NB4 (cell line): Measurements from ENCODE around the gene ITPR2.

Source experiments
- DNase-seq: peaks from one replicate; pipeline ENCODE4 v3.0.0; 2010; ENCODE audit warnings: low read depth
- H3K4me3 ChIP-seq: one replicate; pipeline ENCODE4 v1.5.1; 2011; ENCODE audit warnings: mild to moderate bottlenecking, low read depth, low read length, moderate library complexity
- MYC ChIP-seq: IDR thresholded peaks from 2 replicates; pipeline ENCODE4 v1.6.1; 2011; ENCODE audit warnings: low read depth, low read length
- POLR2A ChIP-seq: IDR thresholded peaks from 2 replicates; pipeline ENCODE4 v1.6.1; 2011; ENCODE audit warnings: mild to moderate bottlenecking; ENCODE audit not compliant: insufficient read length; ENCODE audit errors: extremely low read depth
- TF ChIP-seq, protein P1 (sequence below): IDR thresholded peaks from 2 replicates; pipeline ENCODE4 v1.6.1; 2011; ENCODE audit warnings: low read depth, low read length
- TF ChIP-seq, protein P2 (sequence below): IDR thresholded peaks from one replicate; pipeline ENCODE4 v1.5.1; 2012; ENCODE audit warnings: low read depth, low read length

ITPR2 gene

DNA sequence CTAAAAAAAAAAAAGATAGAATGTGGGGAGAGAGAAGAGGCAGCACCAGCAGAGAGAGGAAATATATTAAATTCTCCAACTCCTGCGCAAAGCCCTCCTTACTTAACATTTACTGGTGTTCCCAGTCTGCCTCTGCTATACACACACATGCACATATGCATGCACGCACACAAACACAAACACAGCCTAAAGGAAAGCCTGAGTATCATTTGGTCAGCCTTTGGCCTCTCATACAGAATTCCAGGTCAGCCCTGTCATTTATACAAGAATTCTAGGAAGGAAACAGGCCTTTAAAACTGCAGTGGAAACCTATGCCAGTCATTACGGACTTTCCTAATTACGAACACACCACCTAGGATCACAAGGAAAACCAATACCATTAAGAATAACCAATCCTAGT is 269.4 kb downstream of the ITPR2 start:
- no peak overlapping the region for H3K4me3 ChIP-seq
- TF ChIP-seq, protein P1, sequence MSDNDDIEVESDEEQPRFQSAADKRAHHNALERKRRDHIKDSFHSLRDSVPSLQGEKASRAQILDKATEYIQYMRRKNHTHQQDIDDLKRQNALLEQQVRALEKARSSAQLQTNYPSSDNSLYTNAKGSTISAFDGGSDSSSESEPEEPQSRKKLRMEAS = no peak
- TF ChIP-seq MYC = no peak
- TF ChIP-seq POLR2A = no peak
- TF ChIP-seq, protein P2, sequence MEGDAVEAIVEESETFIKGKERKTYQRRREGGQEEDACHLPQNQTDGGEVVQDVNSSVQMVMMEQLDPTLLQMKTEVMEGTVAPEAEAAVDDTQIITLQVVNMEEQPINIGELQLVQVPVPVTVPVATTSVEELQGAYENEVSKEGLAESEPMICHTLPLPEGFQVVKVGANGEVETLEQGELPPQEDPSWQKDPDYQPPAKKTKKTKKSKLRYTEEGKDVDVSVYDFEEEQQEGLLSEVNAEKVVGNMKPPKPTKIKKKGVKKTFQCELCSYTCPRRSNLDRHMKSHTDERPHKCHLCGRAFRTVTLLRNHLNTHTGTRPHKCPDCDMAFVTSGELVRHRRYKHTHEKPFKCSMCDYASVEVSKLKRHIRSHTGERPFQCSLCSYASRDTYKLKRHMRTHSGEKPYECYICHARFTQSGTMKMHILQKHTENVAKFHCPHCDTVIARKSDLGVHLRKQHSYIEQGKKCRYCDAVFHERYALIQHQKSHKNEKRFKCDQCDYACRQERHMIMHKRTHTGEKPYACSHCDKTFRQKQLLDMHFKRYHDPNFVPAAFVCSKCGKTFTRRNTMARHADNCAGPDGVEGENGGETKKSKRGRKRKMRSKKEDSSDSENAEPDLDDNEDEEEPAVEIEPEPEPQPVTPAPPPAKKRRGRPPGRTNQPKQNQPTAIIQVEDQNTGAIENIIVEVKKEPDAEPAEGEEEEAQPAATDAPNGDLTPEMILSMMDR = no peak
- no peak for DNase-seq

DNA sequence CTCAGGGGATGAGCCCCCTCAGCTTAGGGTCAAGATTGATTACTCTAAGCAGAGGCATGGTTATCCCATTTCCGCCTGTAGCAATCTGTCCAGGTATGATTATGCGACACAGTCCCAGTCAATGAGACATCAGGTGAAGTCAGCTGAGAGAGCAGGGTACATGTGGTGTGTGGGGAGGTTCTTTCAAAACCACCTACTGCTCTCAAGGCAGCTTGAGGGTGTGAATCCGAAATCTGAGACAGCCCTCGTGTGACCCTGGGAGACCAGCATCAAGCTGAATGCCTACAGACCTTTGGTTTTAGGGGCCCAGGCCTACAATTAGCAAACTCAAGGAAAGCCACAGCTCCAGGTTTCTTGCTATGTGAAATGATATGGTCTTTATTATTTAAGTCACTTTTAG is 275.7 kb downstream of the ITPR2 start:
- no peak overlapping the region for H3K4me3 ChIP-seq
- no peak for DNase-seq
- TF ChIP-seq, protein P1 = no peak
- TF ChIP-seq, protein P2 = no peak

DNA sequence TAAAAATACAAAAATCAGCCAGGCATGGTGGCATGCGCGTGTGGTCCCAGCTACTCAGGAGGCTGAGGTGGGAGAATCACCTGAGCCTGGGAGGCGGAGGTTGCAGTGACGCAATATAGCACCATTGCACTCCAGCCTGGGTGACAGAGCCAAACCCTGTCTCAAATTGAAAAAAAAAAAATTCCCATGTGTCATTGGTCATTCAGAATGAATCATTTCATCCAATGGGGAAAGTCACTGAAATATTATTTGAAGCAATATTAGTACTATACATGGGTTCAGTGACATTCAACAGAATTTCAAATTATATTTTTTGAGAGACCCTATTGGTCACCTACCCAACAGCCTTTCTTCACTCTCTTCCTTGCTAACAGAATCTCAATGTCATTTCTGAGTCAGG is 276.1 kb downstream of the ITPR2 start:
- TF ChIP-seq, protein P1 = no peak
- TF ChIP-seq MYC = no peak
- TF ChIP-seq, protein P2 = no peak
- no peak for TF ChIP-seq POLR2A
- no peak for DNase-seq
- no peak overlapping the region for H3K4me3 ChIP-seq

DNA sequence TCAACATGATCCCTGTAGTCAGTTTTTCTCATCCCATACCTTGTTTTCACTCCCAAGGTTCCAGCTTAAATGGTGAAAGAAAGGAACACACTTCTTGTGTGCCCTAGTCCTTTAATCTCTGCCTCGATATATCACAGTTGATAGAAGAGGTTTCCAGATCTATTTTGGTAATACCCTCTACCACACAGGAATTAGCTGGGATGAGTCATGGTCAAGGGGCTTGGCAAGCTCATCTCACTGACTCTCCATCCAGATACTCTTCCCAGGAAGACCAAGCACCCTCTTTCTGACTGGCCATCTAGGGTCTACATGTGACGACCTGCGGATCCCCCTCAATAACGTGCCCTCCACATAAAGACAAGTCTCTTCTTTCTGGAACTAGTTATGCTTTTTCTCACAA is 277.9 kb downstream of the ITPR2 start:
- TF ChIP-seq POLR2A (no peak), MYC (no peak)
- TF ChIP-seq, protein P1 = no peak
- TF ChIP-seq, protein P2 = no peak
- DNase-seq = no peak
- no peak overlapping the region for H3K4me3 ChIP-seq

DNA sequence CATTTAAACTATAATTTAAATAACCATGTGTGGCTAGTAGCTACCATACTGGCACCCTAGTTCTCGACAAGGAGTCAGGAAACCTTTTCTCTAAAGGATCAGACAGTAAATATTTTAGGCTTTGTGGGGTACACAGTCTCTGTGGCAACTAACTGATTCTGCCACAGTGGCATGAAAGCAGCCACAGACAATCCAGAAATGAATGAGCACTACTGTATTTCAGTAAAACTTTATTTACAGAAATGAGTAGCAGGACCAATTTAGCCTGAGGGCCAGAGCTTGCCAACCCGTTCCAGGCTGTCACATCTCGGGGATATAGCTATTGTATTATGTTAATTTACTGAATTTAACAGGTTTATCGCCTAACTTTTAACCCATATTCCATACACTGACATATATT is 278.7 kb downstream of the ITPR2 start:
- TF ChIP-seq, protein P2 = no peak
- TF ChIP-seq POLR2A (no peak), MYC (no peak)
- TF ChIP-seq, protein P1 = no peak
- DNase-seq = no peak
- no peak overlapping the region for H3K4me3 ChIP-seq

DNA sequence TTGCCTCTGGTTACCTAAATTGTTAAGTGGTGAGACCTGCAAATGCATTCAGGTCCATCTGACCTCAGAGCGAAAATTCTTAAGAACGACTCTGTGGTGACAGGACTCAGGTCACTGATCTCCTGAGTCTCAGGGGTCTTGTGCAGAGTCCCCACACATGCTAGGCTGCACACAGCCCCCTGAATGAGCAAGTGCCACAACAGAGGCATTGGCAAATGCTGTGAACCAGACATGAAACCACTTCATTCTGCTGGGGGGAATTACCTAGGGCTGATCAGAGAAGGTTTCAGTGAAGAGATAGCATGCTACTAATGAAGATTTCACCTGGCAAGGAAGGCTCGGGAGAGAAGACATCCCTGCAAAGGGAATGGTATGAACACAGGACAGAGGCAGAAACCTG is 281.6 kb downstream of the ITPR2 start:
- TF ChIP-seq, protein P2 = no peak
- TF ChIP-seq MYC (no peak), POLR2A (no peak)
- TF ChIP-seq, protein P1 = no peak
- no peak overlapping the region for H3K4me3 ChIP-seq
- no peak for DNase-seq
